Thoracic aorta (tissue), 2 donors: ENCODE measurements around the gene SMARCA4. TPM values are rescaled to one million over a fixed set of nuclear protein-coding genes. Genes with fewer than 3 reads are reported as not detected.

Source experiments
- ATAC-seq: fragments of 150-250 bp; one replicate; pipeline ENCODE4 v1.8.0; 2017; ENCODE audit warnings: low read depth; ENCODE audit not compliant: insufficient number of reproducible peaks, low FRiP score
- DNase-seq: peaks from one replicate; pipeline ENCODE4 v3.0.0-alpha.2; 2020; ENCODE audit warnings: low spot score
- H3K27ac ChIP-seq, 2 donors: fragments of 200-600 bp; sonication (generic); 1 replicate in 1 of 2; 2 replicates in 1 of 2; pipeline ENCODE4 v1.5.1; 2016; ENCODE audit warnings: mild to moderate bottlenecking in 2 of 2, moderate library complexity in 2 of 2
- H3K27me3 ChIP-seq: fragments of 200-600 bp; sonication (generic); replicated peaks from 2 replicates; pipeline ENCODE4 v1.6.0; 2016; ENCODE audit warnings: mild to moderate bottlenecking; ENCODE audit not compliant: insufficient read depth
- H3K36me3 ChIP-seq: fragments of 200-600 bp; sonication (generic); one replicate; pipeline ENCODE4 v1.5.1; 2016
- H3K4me1 ChIP-seq, 2 donors: fragments of 200-600 bp; sonication (generic); 1 replicate in 1 of 2; 2 replicates in 1 of 2; pipeline versions ENCODE4 v1.5.1 to v1.6.0; 2016; ENCODE audit warnings: low read depth in 2 of 2, mild to moderate bottlenecking in 1 of 2; ENCODE audit not compliant: control insufficient read depth in 1 of 2
- H3K4me3 ChIP-seq: fragments of 200-600 bp; sonication (generic); 2 replicates; pipeline ENCODE4 v1.5.1; 2016; ENCODE audit warnings: mild to moderate bottlenecking
- H3K9me3 ChIP-seq: fragments of 200-600 bp; sonication (generic); 2 replicates; pipeline ENCODE4 v1.5.1; 2016
- total RNA-seq, 2 donors: library from RNA; depleted of rRNA; stranded (reverse); fragments of >200 nt; gene quantifications; one replicate each; pipeline versions ENCODE4 v1.1.0 to v1.2.3, GENCODE V29; 2016
- TF ChIP-seq, protein P1 (sequence below): fragments of 200-600 bp; sonication (generic); IDR thresholded peaks from one replicate; pipeline ENCODE4 v1.5.1; 2019; ENCODE audit warnings: antibody characterized with exemption

SMARCA4 gene
- total RNA-seq, 2 donors from 2014 or later: 63.8 to 85.9 TPM

DNA sequence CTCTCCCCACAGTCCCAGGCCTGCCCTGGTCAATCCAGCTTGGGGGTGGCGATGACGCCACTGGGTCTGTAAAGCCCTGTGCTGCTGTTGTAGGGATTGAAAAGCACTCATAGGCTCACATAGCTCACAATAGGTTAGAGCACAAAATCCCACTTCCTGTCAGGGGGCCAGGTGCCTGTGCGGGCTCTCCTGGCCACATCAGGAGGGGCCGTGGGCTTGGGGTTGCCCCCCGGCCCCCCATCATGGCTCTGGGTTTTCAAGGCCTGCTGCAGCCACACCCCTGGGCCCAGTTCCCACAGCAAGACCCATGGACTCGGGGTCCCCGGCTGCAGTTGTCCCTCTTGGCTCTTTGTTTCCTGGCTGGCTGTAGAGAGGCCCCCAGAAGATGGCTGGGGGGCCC is 62.9 kb downstream of the SMARCA4 start:
- Histone ChIP-seq H3K36me3 (peaks cover 81% of the 10 kb centered on the region), H3K4me3 (no peak overlapping the region), H3K27ac (no peak overlapping the region), H3K27me3 (no peaks in the 10 kb centered on the region), H3K9me3 (no peaks in the 10 kb centered on the region), H3K4me1 (no peaks in the 10 kb centered on the region)
- DNase-seq (no peak), ATAC-seq (no peak)
- TF ChIP-seq, protein P1, sequence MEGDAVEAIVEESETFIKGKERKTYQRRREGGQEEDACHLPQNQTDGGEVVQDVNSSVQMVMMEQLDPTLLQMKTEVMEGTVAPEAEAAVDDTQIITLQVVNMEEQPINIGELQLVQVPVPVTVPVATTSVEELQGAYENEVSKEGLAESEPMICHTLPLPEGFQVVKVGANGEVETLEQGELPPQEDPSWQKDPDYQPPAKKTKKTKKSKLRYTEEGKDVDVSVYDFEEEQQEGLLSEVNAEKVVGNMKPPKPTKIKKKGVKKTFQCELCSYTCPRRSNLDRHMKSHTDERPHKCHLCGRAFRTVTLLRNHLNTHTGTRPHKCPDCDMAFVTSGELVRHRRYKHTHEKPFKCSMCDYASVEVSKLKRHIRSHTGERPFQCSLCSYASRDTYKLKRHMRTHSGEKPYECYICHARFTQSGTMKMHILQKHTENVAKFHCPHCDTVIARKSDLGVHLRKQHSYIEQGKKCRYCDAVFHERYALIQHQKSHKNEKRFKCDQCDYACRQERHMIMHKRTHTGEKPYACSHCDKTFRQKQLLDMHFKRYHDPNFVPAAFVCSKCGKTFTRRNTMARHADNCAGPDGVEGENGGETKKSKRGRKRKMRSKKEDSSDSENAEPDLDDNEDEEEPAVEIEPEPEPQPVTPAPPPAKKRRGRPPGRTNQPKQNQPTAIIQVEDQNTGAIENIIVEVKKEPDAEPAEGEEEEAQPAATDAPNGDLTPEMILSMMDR: no peak

DNA sequence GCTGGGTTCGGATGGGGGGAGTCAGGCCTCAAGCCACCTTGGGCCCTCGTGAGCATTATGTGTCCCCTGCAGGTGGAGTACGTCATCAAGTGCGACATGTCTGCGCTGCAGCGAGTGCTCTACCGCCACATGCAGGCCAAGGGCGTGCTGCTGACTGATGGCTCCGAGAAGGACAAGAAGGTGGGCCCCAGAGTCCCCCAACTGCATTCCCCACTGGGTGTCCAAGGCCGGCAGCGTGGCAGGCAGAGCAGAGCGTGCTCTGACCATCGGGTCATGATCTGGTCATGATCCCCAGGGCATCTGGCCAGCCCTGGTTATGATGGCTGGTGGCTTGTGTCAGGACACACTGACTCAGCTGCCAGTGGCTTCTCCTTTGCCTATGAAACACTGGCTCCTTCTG is 63.4 kb downstream of the SMARCA4 start:
- Histone ChIP-seq H3K27ac (no peak overlapping the region), H3K9me3 (no peaks in the 10 kb centered on the region), H3K27me3 (no peaks in the 10 kb centered on the region), H3K4me1 (no peaks in the 10 kb centered on the region), H3K4me3 (no peak overlapping the region), H3K36me3 (peaks cover 79% of the 10 kb centered on the region)
- ATAC-seq (no peak), DNase-seq (no peak)
- TF ChIP-seq, protein P1: no peak

DNA sequence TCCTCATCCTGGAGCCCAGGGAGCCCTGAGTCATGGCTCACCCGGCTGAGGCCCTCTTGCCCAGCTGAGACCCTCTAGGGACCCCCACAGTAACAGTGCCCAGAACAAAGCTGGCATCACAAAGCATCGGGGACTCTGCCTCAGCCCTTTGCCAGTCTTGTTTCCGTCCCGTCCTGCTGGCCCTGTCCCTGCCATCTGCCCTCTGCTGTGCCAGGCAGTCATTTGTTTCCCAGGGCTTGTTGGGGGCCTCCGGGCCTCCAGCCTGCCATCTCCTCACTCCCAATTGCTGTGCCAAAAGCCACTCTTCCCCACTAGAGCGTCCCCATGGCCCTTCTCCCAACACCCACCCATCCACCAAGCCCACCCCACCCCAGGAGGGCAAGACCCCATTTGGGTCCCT is 64.2 kb downstream of the SMARCA4 start:
- TF ChIP-seq, protein P1: no peak
- Histone ChIP-seq H3K4me1 (no peaks in the 10 kb centered on the region), H3K27ac (no peak overlapping the region), H3K36me3 (peaks cover 81% of the 10 kb centered on the region), H3K4me3 (no peak overlapping the region), H3K27me3 (no peaks in the 10 kb centered on the region), H3K9me3 (no peaks in the 10 kb centered on the region)
- DNase-seq: no peak
- ATAC-seq: no peak

DNA sequence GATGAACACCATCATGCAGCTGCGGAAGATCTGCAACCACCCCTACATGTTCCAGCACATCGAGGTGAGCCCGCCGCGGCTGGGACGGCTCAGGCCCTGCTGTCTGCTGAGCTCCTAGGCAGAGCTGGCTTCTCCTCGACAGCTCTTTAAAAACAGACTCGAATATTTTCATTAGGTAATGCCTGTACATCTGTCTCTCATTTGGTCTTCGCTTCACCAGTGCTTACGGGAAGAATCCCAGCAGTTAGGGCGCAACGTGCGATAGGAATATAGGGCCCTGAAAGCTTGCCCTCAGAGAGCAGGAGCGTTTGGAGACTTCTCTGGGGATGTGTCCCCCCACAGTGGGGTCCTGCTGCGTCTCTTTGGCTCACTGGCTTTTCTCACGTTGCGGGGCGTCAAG is 64.6 kb downstream of the SMARCA4 start:
- DNase-seq (no peak), ATAC-seq (no peak)
- H3K4me1 ChIP-seq: no peaks in the 10 kb centered on the region
- H3K9me3 ChIP-seq: no peaks in the 10 kb centered on the region
- H3K27me3 ChIP-seq: no peaks in the 10 kb centered on the region
- TF ChIP-seq, protein P1: no peak
- no peak overlapping the region for H3K27ac ChIP-seq
- no peak overlapping the region for H3K4me3 ChIP-seq
- H3K36me3 ChIP-seq: peaks cover 81% of the 10 kb centered on the region

DNA sequence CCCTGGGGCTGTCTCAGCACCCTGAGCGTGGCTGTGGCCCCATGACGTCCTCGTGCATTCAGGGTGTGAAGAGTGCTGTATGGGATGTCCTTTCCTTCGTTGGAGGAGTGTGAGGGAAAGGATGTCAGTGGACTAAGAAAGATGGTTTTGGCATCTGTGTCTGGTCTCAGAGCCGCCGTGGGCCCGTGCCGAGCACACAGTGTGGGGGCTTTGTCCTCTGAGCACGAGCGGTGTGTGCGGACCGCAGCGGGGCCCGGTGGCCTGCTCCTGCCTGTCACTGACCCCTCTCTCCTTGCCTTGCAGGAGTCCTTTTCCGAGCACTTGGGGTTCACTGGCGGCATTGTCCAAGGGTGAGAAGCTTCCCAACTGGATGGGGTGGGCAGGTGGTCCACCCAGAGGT is 65.2 kb downstream of the SMARCA4 start:
- no peaks in the 10 kb centered on the region for H3K27me3 ChIP-seq
- TF ChIP-seq, protein P1: no peak
- H3K27ac ChIP-seq: no peak overlapping the region
- peaks cover 80% of the 10 kb centered on the region for H3K36me3 ChIP-seq
- ATAC-seq (no peak), DNase-seq (no peak)
- H3K4me1 ChIP-seq: no peaks in the 10 kb centered on the region
- H3K4me3 ChIP-seq: no peak overlapping the region
- H3K9me3 ChIP-seq: no peaks in the 10 kb centered on the region
